WTC11 (cell line): Measurements from ENCODE around the gene FARSA.

Source experiments
- JUN ChIP-seq: sonication (generic); formaldehyde crosslinking; IDR thresholded peaks from 2 replicates; pipeline ENCODE4 v1.8.0; 2023; ENCODE audit warnings: mild to moderate bottlenecking, missing genetic modification reagents
- NFYB ChIP-seq: sonication (generic); formaldehyde crosslinking; conservative IDR thresholded peaks from 2 replicates; pipeline ENCODE4 v1.8.0; 2022; ENCODE audit warnings: low read depth, missing genetic modification reagents
- NR3C1 ChIP-seq: sonication (generic); formaldehyde crosslinking; conservative IDR thresholded peaks from 2 replicates; pipeline ENCODE4 v1.8.1; 2023; ENCODE audit warnings: low read depth, mild to moderate bottlenecking, missing genetic modification reagents

GRCh38 chr19:12891553-12892021, 41.9 kb downstream of the FARSA start:
- no peak for TF ChIP-seq NR3C1 (CRISPR knock-in tag)
- TF ChIP-seq NFYB: no peak
- no peak for TF ChIP-seq JUN (CRISPR knock-in tag)
